WTC11 (cell line): ENCODE data around the gene COL20A1. TPM values are rescaled to one million over a fixed set of nuclear protein-coding genes. Genes with fewer than 3 reads are reported as not detected.

ENCODE experiments used
- ATAC-seq: fragments of 200-7000 bp; cut with Tn5 transposase; 2 replicates; pipeline ENCODE4 v1.10.0; 2021; ENCODE audit warnings: mild to moderate bottlenecking, moderate library complexity
- CTCF ChIA-PET: fragments of 300-600 bp; sonication (Branson Sonifier 250); formaldehyde crosslinking; loops from one replicate; lab custom pipeline; 2021; ENCODE audit warnings: antibody characterized with exemption; lab: Charles Lee
- POLR2A ChIA-PET: fragments of 350-600 bp; sonication (Branson Sonifier 250); formaldehyde crosslinking; loops from one replicate; lab custom pipeline; 2021; ENCODE audit warnings: antibody characterized with exemption; lab: Charles Lee
- DNase-seq: peaks from one replicate; pipeline ENCODE4 v3.0.0; 2021; ENCODE audit warnings: low spot score
- H3K27ac Mint-ChIP-seq: 2 replicates; pipeline ENCODE4 v1.8.0; 2021; ENCODE audit warnings: mixed read lengths
- H3K27me3 Mint-ChIP-seq: 2 replicates; pipeline ENCODE4 v1.8.0; 2021; ENCODE audit warnings: low read depth, mild to moderate bottlenecking, moderate library complexity, mixed read lengths
- H3K36me3 Mint-ChIP-seq: 2 replicates; pipeline ENCODE4 v1.8.0; 2021; ENCODE audit warnings: mixed read lengths
- H3K4me1 Mint-ChIP-seq: 2 replicates; pipeline ENCODE4 v1.8.0; 2022; ENCODE audit warnings: mixed read lengths
- H3K4me3 Mint-ChIP-seq: 2 replicates; pipeline ENCODE4 v1.8.0; 2021; ENCODE audit warnings: mild to moderate bottlenecking, moderate library complexity, mixed read lengths
- H3K9me3 Mint-ChIP-seq: 2 replicates; pipeline ENCODE4 v1.8.0; 2021; ENCODE audit warnings: mixed read lengths
- ATF1 ChIP-seq: sonication (generic); formaldehyde crosslinking; IDR thresholded peaks from 2 replicates; pipeline ENCODE4 v1.8.1; 2023; ENCODE audit warnings: mild to moderate bottlenecking, moderate library complexity, missing genetic modification reagents
- CREM ChIP-seq: sonication (generic); formaldehyde crosslinking; IDR thresholded peaks from 2 replicates; pipeline ENCODE4 v1.8.1; 2022; ENCODE audit warnings: mild to moderate bottlenecking, missing genetic modification reagents, moderate library complexity
- E2F4 ChIP-seq: sonication (generic); formaldehyde crosslinking; IDR thresholded peaks from 2 replicates; pipeline ENCODE4 v1.8.1; 2022; ENCODE audit warnings: low read depth, mild to moderate bottlenecking, moderate library complexity, missing genetic modification reagents, borderline replicate concordance
- ETV6 ChIP-seq: sonication (generic); formaldehyde crosslinking; IDR thresholded peaks from 2 replicates; pipeline ENCODE4 v1.8.1; 2022; ENCODE audit warnings: mild to moderate bottlenecking, missing genetic modification reagents
- FOXP1 ChIP-seq: sonication (generic); formaldehyde crosslinking; IDR thresholded peaks from 2 replicates; pipeline ENCODE4 v1.8.0; 2022; ENCODE audit warnings: missing genetic modification reagents, mild to moderate bottlenecking, moderate library complexity, borderline replicate concordance
- FOXP4 ChIP-seq: sonication (generic); formaldehyde crosslinking; IDR thresholded peaks from 2 replicates; pipeline ENCODE4 v1.8.0; 2022; ENCODE audit warnings: mild to moderate bottlenecking, missing genetic modification reagents
- HMGXB4 ChIP-seq: sonication (generic); formaldehyde crosslinking; IDR thresholded peaks from 2 replicates; pipeline ENCODE4 v1.8.1; 2023; ENCODE audit warnings: mild to moderate bottlenecking, moderate library complexity, missing genetic modification reagents
- NFE2L1 ChIP-seq: sonication (generic); formaldehyde crosslinking; IDR thresholded peaks from 2 replicates; pipeline ENCODE4 v1.8.1; 2023; ENCODE audit warnings: missing genetic modification reagents
- NR3C1 ChIP-seq: sonication (generic); formaldehyde crosslinking; conservative IDR thresholded peaks from 2 replicates; pipeline ENCODE4 v1.8.1; 2023; ENCODE audit warnings: low read depth, mild to moderate bottlenecking, missing genetic modification reagents
- RORB ChIP-seq: fragments of 250-450 bp; sonication (Bioruptor Pico); IDR thresholded peaks from 2 replicates; pipeline ENCODE4 v1.9.0; 2021; ENCODE audit warnings: mild to moderate bottlenecking
- SP1 ChIP-seq: sonication (generic); formaldehyde crosslinking; conservative IDR thresholded peaks from 2 replicates; pipeline ENCODE4 v1.8.1; 2022; ENCODE audit warnings: missing genetic modification reagents
- STAT6 ChIP-seq: sonication (generic); formaldehyde crosslinking; conservative IDR thresholded peaks from 2 replicates; pipeline ENCODE4 v1.8.1; 2023; ENCODE audit warnings: mild to moderate bottlenecking, low read depth, missing genetic modification reagents, moderate library complexity
- ZNF219 ChIP-seq: sonication (generic); formaldehyde crosslinking; IDR thresholded peaks from 2 replicates; pipeline ENCODE4 v1.8.0; 2023; ENCODE audit warnings: missing genetic modification reagents, mild to moderate bottlenecking, borderline replicate concordance
- ZNF671 ChIP-seq: fragments of 250-450 bp; sonication (Bioruptor Pico); IDR thresholded peaks from 2 replicates; pipeline ENCODE4 v1.8.0; 2021; ENCODE audit warnings: mild to moderate bottlenecking
- ZSCAN18 ChIP-seq: fragments of 250-450 bp; sonication (Bioruptor Pico); IDR thresholded peaks from 2 replicates; pipeline ENCODE4 v2.1.2; 2022; ENCODE audit warnings: mild to moderate bottlenecking, moderate library complexity
- total RNA-seq: library from RNA; stranded (reverse); gene quantifications from 3 replicates; pipeline ENCODE4 v1.2.3, GENCODE V29; 2021

COL20A1 gene
- total RNA-seq, 1 experiment from 2014 or later = 1.3 TPM

- no peak overlapping the region for H3K4me3 Mint-ChIP-seq
- H3K9me3 Mint-ChIP-seq = no peaks in the 10 kb centered on the region
- TF ChIP-seq HMGXB4 (CRISPR knock-in tag) = no peak
- no peak for TF ChIP-seq SP1 (CRISPR knock-in tag)
- TF ChIP-seq ATF1 (CRISPR knock-in tag) = no peak
- TF ChIP-seq, all 79 proteins: peak for 0
- Mint-ChIP-seq H3K27me3 (no peaks in the 10 kb centered on the region), H3K4me1 (peaks cover 2% of the 10 kb centered on the region; the same call in 1 of the 2 replicates), H3K36me3 (no peaks in the 10 kb centered on the region), H3K27ac (no peak overlapping the region)
- ATAC-seq (no peak), DNase-seq (no peak)
- ChIA-PET POLR2A (no interaction called here), CTCF (interaction anchor here (0.8 to 1.1 kb wide), 2 partner anchors 56 to 57 kb away, joined by 4 read pairs; no protein-coding TSS in a partner anchor)
Observed at GRCh38 chr20:63325554-63326313, 32.7 kb downstream of the COL20A1 start.

- CTCF ChIA-PET = interaction anchor here (0.8 to 1.1 kb wide), 3 partner anchors 55 to 102 kb away, joined by 3 to 4 read pairs (median 4); no protein-coding TSS in a partner anchor
- ATAC-seq = no peak
Observed at GRCh38 chr20:63326314-63327230, 33.6 kb downstream of the COL20A1 start.

GRCh38 chr20:63327231-63327745 is 34.3 kb downstream of the COL20A1 start:
- DNase-seq (no peak), ATAC-seq (no peak)
- Mint-ChIP-seq H3K4me3 (no peak overlapping the region), H3K4me1 (peaks cover 2% of the 10 kb centered on the region; the same call in 1 of the 2 replicates), H3K27me3 (no peaks in the 10 kb centered on the region; the same call in 1 of the 2 replicates), H3K27ac (no peak overlapping the region), H3K36me3 (peaks cover 6% of the 10 kb centered on the region), H3K9me3 (peaks cover 9% of the 10 kb centered on the region)
- CTCF ChIA-PET = interaction anchor here (1.0 to 1.9 kb wide), 2 partner anchors 51 to 103 kb away, joined by 3 to 6 read pairs; no protein-coding TSS in a partner anchor
- POLR2A ChIA-PET = no interaction called here
- TF ChIP-seq CREM (CRISPR knock-in tag) (no peak), NFE2L1 (CRISPR knock-in tag) (no peak), ETV6 (no peak), STAT6 (CRISPR knock-in tag) (no peak), ZNF671 (CRISPR knock-in tag) (no peak), RORB (CRISPR knock-in tag) (no peak), NR3C1 (CRISPR knock-in tag) (no peak), ZNF219 (CRISPR knock-in tag) (no peak), ZSCAN18 (CRISPR knock-in tag) (no peak)

More at GRCh38 chr20:63326314-63327230, 33.6 kb downstream of the COL20A1 start:
- H3K27me3 Mint-ChIP-seq = no peaks in the 10 kb centered on the region; the same call in 1 of the 2 replicates
- H3K4me1 Mint-ChIP-seq = peaks cover 2% of the 10 kb centered on the region; the same call in 1 of the 2 replicates
- H3K27ac Mint-ChIP-seq = no peak overlapping the region
- POLR2A ChIA-PET = no interaction called here
- DNase-seq = no peak
- H3K9me3 Mint-ChIP-seq = peaks cover 2% of the 10 kb centered on the region
- TF ChIP-seq FOXP1 (CRISPR knock-in tag) (0 out of 2 replicates have a peak, but pooled peaks have one; percentile 28), E2F4 (CRISPR knock-in tag) (no peak), FOXP4 (CRISPR knock-in tag) (peak; percentile 91; the same call in 1 of the 2 replicates)
- no peak overlapping the region for H3K4me3 Mint-ChIP-seq
- peaks cover 2% of the 10 kb centered on the region for H3K36me3 Mint-ChIP-seq
